OCI-LY7 (cell line): Measurements from ENCODE around the gene CCDC134. TPM values are rescaled to one million over a fixed set of nuclear protein-coding genes. Genes with fewer than 3 reads are reported as not detected.

Experiments used
- BruUV-seq: library from RNA; stranded (reverse); fragments of 400-500 nt; replicated peaks from 2 replicates; lab custom pipeline; 2021; lab: Mats Ljungman, UMichigan
- CTCF ChIA-PET: fragments of 300-600 bp; sonication (Branson Sonifier 250); formaldehyde crosslinking; loops from one replicate; lab custom pipeline; 2022; ENCODE audit warnings: antibody characterized with exemption; ENCODE audit not compliant: unreplicated experiment; lab: Charles Lee
- POLR2A ChIA-PET: fragments of 300-600 bp; sonication (Branson Sonifier 250); formaldehyde crosslinking; loops from one replicate; lab custom pipeline; 2022; ENCODE audit warnings: antibody characterized with exemption; lab: Charles Lee
- DNase-seq: peaks from one replicate; pipeline ENCODE4 v3.0.0-alpha.2; 2015; ENCODE audit warnings: low spot score
- H2AFZ ChIP-seq: fragments of 200-600 bp; sonication (generic), shearing (Covaris generic); 2 replicates; pipeline ENCODE4 v1.6.1; 2014; ENCODE audit warnings: mild to moderate bottlenecking, antibody characterized with exemption, low read length, moderate library complexity
- H3K27ac ChIP-seq: fragments of 200-600 bp; sonication (generic); 2 replicates; pipeline ENCODE4 v1.5.1; 2014; ENCODE audit warnings: mixed run types, low read depth, mild to moderate bottlenecking, moderate library complexity, low read length, inconsistent platforms; ENCODE audit not compliant: poor library complexity, severe bottlenecking
- H3K36me3 ChIP-seq: fragments of 200-600 bp; sonication (generic); 2 replicates; pipeline ENCODE4 v1.6.1; 2014; ENCODE audit warnings: mild to moderate bottlenecking, antibody characterized with exemption, low read length, moderate library complexity, mixed read lengths; ENCODE audit not compliant: insufficient read depth
- H3K4me1 ChIP-seq: fragments of 200-600 bp; sonication (generic); 2 replicates; pipeline ENCODE4 v1.5.1; 2014; ENCODE audit warnings: mild to moderate bottlenecking, low read length; ENCODE audit not compliant: insufficient read depth, poor library complexity, severe bottlenecking
- H3K4me2 ChIP-seq: fragments of 200-600 bp; sonication (generic); 2 replicates; pipeline ENCODE4 v1.6.1; 2014; ENCODE audit warnings: mild to moderate bottlenecking, low read length
- H3K4me3 ChIP-seq: fragments of 200-600 bp; sonication (generic); 2 replicates; pipeline ENCODE4 v1.5.1; 2014; ENCODE audit warnings: mild to moderate bottlenecking, low read depth, low read length; ENCODE audit not compliant: poor library complexity, severe bottlenecking
- H3K79me2 ChIP-seq: fragments of 200-600 bp; sonication (generic); 2 replicates; pipeline ENCODE4 v1.6.1; 2016; ENCODE audit warnings: low read depth, mild to moderate bottlenecking, low read length, moderate library complexity, mixed read lengths; ENCODE audit not compliant: insufficient read depth
- H3K9me2 ChIP-seq: fragments of 200-600 bp; sonication (generic); 2 replicates; pipeline ENCODE4 v1.6.1; 2016; ENCODE audit warnings: mild to moderate bottlenecking, low read length, mixed read lengths; ENCODE audit not compliant: insufficient read depth
- H3K9me3 ChIP-seq: fragments of 200-600 bp; sonication (generic); 2 replicates; pipeline ENCODE4 v1.6.1; 2014; ENCODE audit warnings: mild to moderate bottlenecking, mixed run types, low read length, mixed read lengths
- H4K20me1 ChIP-seq: fragments of 200-600 bp; sonication (generic); 2 replicates; pipeline ENCODE4 v1.6.1; 2014; ENCODE audit warnings: mild to moderate bottlenecking, antibody characterized with exemption, low read length, moderate library complexity, mixed read lengths; ENCODE audit not compliant: insufficient read depth
- CTCF ChIP-seq: fragments of 200-600 bp; sonication (generic); conservative IDR thresholded peaks from 2 replicates; pipeline ENCODE4 v1.5.1; 2014; ENCODE audit warnings: mild to moderate bottlenecking, antibody characterized with exemption, low read length, moderate library complexity, mixed read lengths
- EZH2phosphoT487 ChIP-seq: fragments of 200-600 bp; sonication (generic); IDR thresholded peaks from 2 replicates; pipeline ENCODE4 v1.6.1; 2018; ENCODE audit warnings: low read depth, borderline replicate concordance, mild to moderate bottlenecking, mixed run types, antibody characterized with exemption, low read length, moderate library complexity, mixed read lengths
- intact Hi-C: fragments of 100-400 bp; cut with micrococcal nuclease; formaldehyde crosslinking; loops from one replicate; pipeline ENCODE4 v1.10.0; 2022; ENCODE audit not compliant: unreplicated experiment
- total RNA-seq, 2 experiments: library from RNA; depleted of rRNA in 1 of 2; stranded (reverse); fragments of >200 nt in 1 of 2; shearing (Covaris generic) in 1 of 2; gene quantifications; 2 replicates each; pipeline ENCODE4 v1.2.3, GENCODE V29; 2014 to 2022

Gene CCDC134
- total RNA-seq, 2 experiments from 2014 or later: 17.3 to 23.8 TPM

DNA sequence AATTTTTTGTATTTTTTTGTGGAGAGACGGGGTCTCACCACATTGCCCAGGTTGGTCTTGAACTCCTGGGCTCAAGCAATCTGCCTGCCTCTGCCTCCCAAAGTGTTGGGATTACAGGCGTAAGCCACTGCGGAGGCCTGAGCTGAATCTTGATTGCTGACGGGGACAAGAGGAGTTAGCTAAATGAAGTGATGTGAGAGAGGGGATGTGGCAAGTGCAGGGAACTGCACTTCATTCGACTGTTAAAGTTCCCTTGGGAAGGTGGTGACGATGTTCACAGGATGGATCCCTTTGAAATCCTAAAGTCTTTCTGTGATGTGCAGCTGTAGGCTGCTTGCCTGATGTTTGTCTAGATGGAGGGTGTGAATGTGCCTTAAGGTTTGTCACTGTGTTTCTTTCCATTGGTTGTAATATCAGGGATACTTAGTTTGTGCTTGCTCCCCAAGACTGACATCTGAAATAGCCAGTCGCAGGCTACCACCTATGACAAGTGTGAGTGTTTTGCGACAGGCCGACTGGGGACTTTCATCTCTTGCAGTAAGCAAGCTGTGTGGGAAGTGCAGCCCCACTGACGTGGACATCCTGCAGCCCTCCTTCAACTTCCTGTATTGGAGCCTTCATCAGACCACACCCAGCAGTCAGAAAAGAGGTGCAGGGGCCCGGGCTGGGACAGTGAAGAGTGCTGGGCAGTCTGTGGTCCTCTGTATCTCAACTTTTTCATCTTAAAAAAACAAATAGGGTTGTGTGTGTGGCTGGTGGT, 19.6 kb upstream of the CCDC134 start:
- CTCF ChIA-PET: interaction anchor here (0.8 to 1.8 kb wide), 5 partner anchors 8 to 114 kb away, joined by 3 to 7 read pairs (median 3); no protein-coding TSS in a partner anchor
- H3K79me2 ChIP-seq: no peaks in the 10 kb centered on the region
- TF ChIP-seq EZH2phosphoT487 (no peak), CTCF (no peak)
- H3K36me3 ChIP-seq: no peaks in the 10 kb centered on the region
- intact Hi-C loops: loop anchor here (1.0 kb wide), 1 partner anchor 35 kb away; no protein-coding TSS in a partner anchor
- H3K9me2 ChIP-seq: no peaks in the 10 kb centered on the region
- peak overlapping the region; percentile 52 for H3K4me2 ChIP-seq
- POLR2A ChIA-PET: interaction anchor here (0.6 to 2.7 kb wide), 10 partner anchors 10 to 549 kb away, joined by 3 to 39 read pairs (median 5); partner anchors contain the start of gene CCDC134
- H4K20me1 ChIP-seq: no peaks in the 10 kb centered on the region
- peak overlapping the region; percentile 93 for H2AFZ ChIP-seq
- no TSS peak for BruUV-seq
- DNase-seq: peak; percentile 78
- H3K4me3 ChIP-seq: peak overlapping the region; percentile 22
- peaks cover 14% of the 10 kb centered on the region for H3K4me1 ChIP-seq
- H3K27ac ChIP-seq: no peak overlapping the region
- H3K9me3 ChIP-seq: no peaks in the 10 kb centered on the region

GRCh38 chr22:41781507-41781906, 19.0 kb upstream of the CCDC134 start:
- CTCF ChIA-PET: interaction anchor here (0.8 to 1.8 kb wide), 5 partner anchors 8 to 115 kb away, joined by 3 to 7 read pairs (median 3); no protein-coding TSS in a partner anchor
- TF ChIP-seq EZH2phosphoT487 (no peak), CTCF (no peak)
- POLR2A ChIA-PET: interaction anchor here (0.6 to 2.7 kb wide), 9 partner anchors 9 to 548 kb away, joined by 3 to 39 read pairs (median 5); partner anchors contain the start of gene CCDC134
- Histone ChIP-seq H3K79me2 (no peaks in the 10 kb centered on the region), H3K9me3 (no peaks in the 10 kb centered on the region), H3K4me1 (peaks cover 14% of the 10 kb centered on the region), H4K20me1 (no peaks in the 10 kb centered on the region), H3K4me2 (peak overlapping the region; percentile 52), H2AFZ (peak overlapping the region; percentile 93), H3K27ac (no peak overlapping the region), H3K4me3 (peak overlapping the region; percentile 22), H3K36me3 (no peaks in the 10 kb centered on the region), H3K9me2 (no peaks in the 10 kb centered on the region)
- intact Hi-C loops: loop anchor here (1.0 kb wide), 1 partner anchor 35 kb away; no protein-coding TSS in a partner anchor
- no peak for DNase-seq
- BruUV-seq: TSS peak; percentile 89
